HG02623 (cell line): ENCODE measurements around the gene PARD3B.
A peak's percentile ranks its signal among the peaks of the same experiment; 100 is the strongest.

ENCODE experiments used
- ATAC-seq: cut with Tn5 transposase; IDR thresholded peaks from one replicate; pipeline ENCODE4 v1.9.1; 2021; ENCODE audit warnings: moderate library complexity; ENCODE audit not compliant: unreplicated experiment

Gene PARD3B

GRCh38 chr2:205658068-205658467, 1112.8 kb downstream of the PARD3B start:
- ATAC-seq = no peak

- ATAC-seq = no peak
Observed at GRCh38 chr2:205658572-205658971, 1113.3 kb downstream of the PARD3B start.

- ATAC-seq = no peak
Observed at GRCh38 chr2:205659922-205660321, 1114.6 kb downstream of the PARD3B start.

GRCh38 chr2:205660521-205661124, 1115.3 kb downstream of the PARD3B start:
- peak; percentile 78 for ATAC-seq

GRCh38 chr2:205661281-205661680, 1116.0 kb downstream of the PARD3B start:
- ATAC-seq = no peak

GRCh38 chr2:205662206-205662965, 1117.1 kb downstream of the PARD3B start:
- no peak for ATAC-seq

- ATAC-seq = no peak
Observed at GRCh38 chr2:205665791-205666190, 1120.5 kb downstream of the PARD3B start.
